Measurements from ENCODE around the gene CTCF.

Gene CTCF

GRCh38 chr16:67663151-67663876, 101.0 kb downstream of the CTCF start:
- DNase-seq = peak in 9 of 56 donors; percentile 3 to 44 (median 20)

- DNase-seq = no peak
These were observed 101.5 kb downstream of the CTCF start for GRCh38 chr16:67663877-67664222.

GRCh38 chr16:67664258-67664657, 101.9 kb downstream of the CTCF start:
- no peak for DNase-seq

GRCh38 chr16:67664871-67665270, 102.5 kb downstream of the CTCF start:
- no peak for DNase-seq

GRCh38 chr16:67665598-67665997, 103.3 kb downstream of the CTCF start:
- DNase-seq = no peak

GRCh38 chr16:67666032-67666551, 103.8 kb downstream of the CTCF start:
- no peak for DNase-seq

- DNase-seq = peak in 52 of 56 donors; percentile 9 to 86 (median 59)
These were observed 104.5 kb downstream of the CTCF start, which contains the start of the genes C16orf86 and ENKD1 for GRCh38 chr16:67666559-67667452. TSS of gene C16orf86 (plus strand) at chr16:67666814. CDS start at chr16:67666971, 157 bp downstream. TSS of gene ENKD1 (minus strand) at chr16:67666750. CDS start at chr16:67666442, 308 bp downstream.

- DNase-seq = no peak
These were observed 105.1 kb downstream of the CTCF start for GRCh38 chr16:67667453-67667816.

- peak in 53 of 56 donors; percentile 25 to 91 (median 72) for DNase-seq
These were observed 105.6 kb downstream of the CTCF start for GRCh38 chr16:67667817-67668494.

- DNase-seq = no peak
These were observed 106.3 kb downstream of the CTCF start for GRCh38 chr16:67668495-67669157.

- no peak for DNase-seq
These were observed 107.3 kb downstream of the CTCF start for GRCh38 chr16:67669499-67670101.

GRCh38 chr16:67672306-67672705, 110.0 kb downstream of the CTCF start:
- no peak for DNase-seq

GRCh38 chr16:67672739-67673662, 110.7 kb downstream of the CTCF start:
- peak in 31 of 56 donors; percentile 13 to 70 (median 36) for DNase-seq

- peak in 19 of 56 donors; percentile 12 to 52 (median 22) for DNase-seq
These were observed 111.6 kb downstream of the CTCF start for GRCh38 chr16:67673712-67674580.

GRCh38 chr16:67674851-67675578, 112.7 kb downstream of the CTCF start:
- no peak for DNase-seq

- DNase-seq = no peak
These were observed 113.2 kb downstream of the CTCF start for GRCh38 chr16:67675579-67675935.

GRCh38 chr16:67675999-67676398, 113.7 kb downstream of the CTCF start:
- DNase-seq = no peak

- no peak for DNase-seq
These were observed 114.2 kb downstream of the CTCF start for GRCh38 chr16:67676516-67676915.

Measured in amygdala (tissue), 56 donors.